Right cardiac atrium (tissue), 5 donors: ENCODE measurements around the gene FAM117A. TPM values are rescaled to one million over a fixed set of nuclear protein-coding genes. Genes with fewer than 3 reads are reported as not detected.

ENCODE experiments used
- ATAC-seq, 2 donors: fragments of 200-7000 bp; cut with Tn5 transposase; one replicate each; pipeline versions ENCODE4 v1.8.0 to v1.9.1; 2020; ENCODE audit warnings: moderate library complexity in 2 of 2, mild to moderate bottlenecking in 1 of 2
- DNase-seq, 3 donors: peaks; one replicate each; pipeline ENCODE4 v3.0.0-alpha.2; 2020
- H3K27ac ChIP-seq: one replicate; pipeline ENCODE4 v1.5.1; 2013; ENCODE audit warnings: mild to moderate bottlenecking, low read length, control low read depth, moderate library complexity
- H3K27me3 ChIP-seq: one replicate; pipeline ENCODE4 v1.6.1; 2013; ENCODE audit not compliant: control insufficient read depth, insufficient read depth
- H3K4me1 ChIP-seq: one replicate; pipeline ENCODE4 v1.6.1; 2013; ENCODE audit warnings: low read length; ENCODE audit not compliant: control insufficient read depth, insufficient read depth
- H3K4me3 ChIP-seq: one replicate; pipeline ENCODE4 v1.5.1; 2013; ENCODE audit warnings: low read length, control low read depth
- H3K9me3 ChIP-seq: one replicate; pipeline ENCODE4 v1.6.1; 2013; ENCODE audit warnings: low read length; ENCODE audit not compliant: control insufficient read depth
- WGBS: extraction: QIAGEN DNeasy Blood & Tissue Kit; methylation state at CpG from one replicate; pipeline ENCODE4 v1.1.7; 2013; 5-methylcytosine and 5-hydroxymethylcytosine counted together
- intact Hi-C, 4 donors: fragments of 100-400 bp; cut with DNase I; formaldehyde crosslinking; loops; one replicate each; pipeline versions ENCODE4 v1.11.0 to v1.14.0; 2022 to 2023
- polyA plus RNA-seq: library from polyadenylated mRNA; stranded (reverse); fragments of 200-250 nt; gene quantifications from one replicate; pipeline ENCODE4 v1.2.3, GENCODE V29; 2013
- total RNA-seq, 4 donors: library from RNA; stranded (reverse); fragmentation: NEBNext Ultra II Directional; extraction: Animal tissue kit (Norgen Biotek cat#: 25700); gene quantifications; one replicate each; pipeline ENCODE4 v1.2.1, GENCODE V29; 2021
- donor health status: healthy with polysubstance abuse.
- donor health status: DM: no; HTN: yes; CAD: no.
- donor health status: DM: no; HTN: no; CAD: no.
- donor health status: DM: no; HTN: yes; CAD: no; lungs with severe emphysema.
- donor health status: DM: yes; HTN: yes; CAD: no.

The FAM117A gene
- total and polyA plus RNA-seq, 5 donors = 9.9 to 22.8 (median 16.9) TPM

DNA sequence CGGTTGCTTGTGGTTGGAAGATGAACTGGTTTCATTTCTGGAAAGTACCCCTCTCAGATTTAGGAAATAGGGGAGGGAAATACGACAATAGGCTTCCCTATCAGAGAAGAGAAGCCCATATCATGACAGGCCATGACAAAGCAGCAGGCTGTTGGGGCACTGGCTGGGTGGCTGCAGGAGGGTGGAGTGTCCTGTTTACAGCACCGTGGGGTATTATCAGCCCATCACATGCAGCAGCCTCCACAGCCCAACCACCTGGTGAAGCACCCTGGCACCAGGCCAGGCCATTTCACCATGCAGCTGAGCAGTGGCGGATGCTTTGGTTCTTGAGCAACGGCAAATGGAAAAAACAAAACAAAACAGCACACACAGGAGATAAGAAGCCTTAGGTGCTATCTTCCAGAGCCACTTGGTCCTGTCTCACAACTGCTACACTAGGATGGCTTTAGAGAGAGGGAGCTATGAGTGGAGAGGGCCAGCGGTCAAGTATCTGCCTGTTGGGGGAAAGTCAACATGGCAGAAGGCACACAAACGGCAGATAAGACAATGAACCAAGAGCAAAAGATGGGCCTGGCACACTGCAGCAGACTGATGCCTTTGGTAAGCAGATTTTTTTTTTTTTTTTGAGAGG lies 24.2 kb downstream of the FAM117A start:
- WGBS = 30% methylated on average over 7 of the region's 7 CpGs
- intact Hi-C loops = no loop called here
- peak; percentile 86 to 95 (median 93) for DNase-seq
- H3K4me1 ChIP-seq = peaks cover 24% of the 10 kb centered on the region
- no peaks in the 10 kb centered on the region for H3K9me3 ChIP-seq
- peak; percentile 84 to 85 for ATAC-seq
- peak overlapping the region; percentile 73 for H3K27ac ChIP-seq
- no peak overlapping the region for H3K4me3 ChIP-seq
- no peaks in the 10 kb centered on the region for H3K27me3 ChIP-seq

DNA sequence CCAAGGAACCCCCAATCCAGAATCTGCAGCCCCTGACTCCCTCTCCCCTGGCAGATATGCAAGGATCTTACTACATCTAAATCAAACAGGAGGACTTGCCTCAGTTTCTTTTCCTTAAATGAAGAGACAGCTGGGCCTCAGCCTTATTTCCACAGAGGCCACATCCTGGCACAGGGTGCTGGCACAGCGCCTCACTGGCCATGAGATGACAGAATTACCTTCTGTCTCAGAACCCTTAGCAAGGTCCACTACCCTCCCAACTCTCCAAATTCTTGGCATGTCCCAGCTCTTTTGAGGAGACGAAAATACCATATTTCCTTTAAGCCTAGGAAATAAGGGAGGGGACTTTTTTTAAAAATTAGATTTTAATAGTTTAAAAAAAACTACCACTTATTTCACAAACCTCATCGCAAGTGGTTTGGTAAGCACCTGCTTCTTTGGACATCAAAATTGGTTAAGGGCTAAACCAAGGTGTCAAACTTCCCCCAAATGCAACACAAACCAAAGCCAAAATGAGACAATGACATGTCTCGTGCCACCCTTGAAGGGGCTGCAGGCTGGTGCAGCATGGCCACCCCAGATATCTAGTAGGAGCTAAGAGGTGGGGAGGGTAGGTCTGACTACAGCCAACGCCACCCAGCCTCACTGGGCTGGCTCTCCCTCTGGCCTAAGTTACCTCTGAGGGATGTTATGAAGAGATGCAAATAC lies 25.3 kb downstream of the FAM117A start:
- H3K4me1 ChIP-seq = peaks cover 24% of the 10 kb centered on the region
- no peak overlapping the region for H3K4me3 ChIP-seq
- peak overlapping the region; percentile 73 for H3K27ac ChIP-seq
- ATAC-seq = no peak
- no peaks in the 10 kb centered on the region for H3K27me3 ChIP-seq
- intact Hi-C loops = no loop called here
- peak in 2 of 3 donors; percentile 67 to 69 for DNase-seq
- 74% methylated on average over 5 of the region's 5 CpGs for WGBS
- H3K9me3 ChIP-seq = no peaks in the 10 kb centered on the region

DNA sequence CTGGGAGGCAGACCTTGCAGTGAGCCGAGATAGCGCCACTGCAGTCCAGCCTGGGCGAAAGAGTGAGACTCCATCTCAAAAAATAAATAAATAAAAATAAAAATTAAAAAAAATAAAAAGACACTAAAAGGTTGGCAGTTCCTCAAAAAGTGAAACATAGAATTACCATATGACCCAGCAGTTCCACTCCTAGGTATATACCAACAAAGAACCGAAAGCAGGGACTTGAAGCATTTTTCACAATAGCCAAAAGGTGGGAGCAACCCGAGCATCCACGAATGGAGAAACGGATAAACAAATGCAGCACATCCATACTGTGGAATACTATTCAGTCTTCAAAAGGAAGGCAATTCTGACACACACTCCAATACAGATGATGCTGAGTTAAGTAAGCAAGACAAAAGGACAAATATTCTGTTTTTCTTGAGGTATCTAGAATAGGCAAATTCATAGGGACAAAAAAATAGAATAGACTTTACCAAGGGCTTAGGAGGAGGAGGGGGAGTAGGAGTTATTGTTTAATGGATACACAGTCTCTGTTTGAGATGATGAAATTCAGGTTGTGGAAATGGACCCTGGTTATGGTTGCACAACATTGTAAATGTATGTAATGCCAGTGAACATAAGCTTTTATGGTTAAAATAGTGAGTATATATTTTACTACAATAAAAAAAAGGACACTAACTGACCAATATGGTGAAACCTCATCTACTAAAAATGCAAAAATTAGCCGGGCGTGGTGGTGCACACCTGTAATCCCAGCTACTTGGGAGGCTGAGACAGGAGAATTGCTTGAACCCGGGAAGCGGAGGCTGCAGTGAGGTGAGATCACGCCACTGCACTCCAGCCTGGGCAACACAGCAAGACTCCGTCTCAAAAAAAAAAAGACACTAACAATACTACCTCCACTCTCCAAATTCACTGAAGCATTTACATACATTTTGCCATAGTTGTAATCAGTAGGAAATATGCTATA lies 29.1 kb downstream of the FAM117A start:
- DNase-seq (no peak), ATAC-seq (no peak)
- intact Hi-C loops = no loop called here
- H3K27ac ChIP-seq = no peak overlapping the region
- no peak overlapping the region for H3K4me3 ChIP-seq
- peaks cover 18% of the 10 kb centered on the region for H3K4me1 ChIP-seq
- 95% methylated on average over 13 of the region's 13 CpGs for WGBS
- no peaks in the 10 kb centered on the region for H3K27me3 ChIP-seq
- H3K9me3 ChIP-seq = no peaks in the 10 kb centered on the region

DNA sequence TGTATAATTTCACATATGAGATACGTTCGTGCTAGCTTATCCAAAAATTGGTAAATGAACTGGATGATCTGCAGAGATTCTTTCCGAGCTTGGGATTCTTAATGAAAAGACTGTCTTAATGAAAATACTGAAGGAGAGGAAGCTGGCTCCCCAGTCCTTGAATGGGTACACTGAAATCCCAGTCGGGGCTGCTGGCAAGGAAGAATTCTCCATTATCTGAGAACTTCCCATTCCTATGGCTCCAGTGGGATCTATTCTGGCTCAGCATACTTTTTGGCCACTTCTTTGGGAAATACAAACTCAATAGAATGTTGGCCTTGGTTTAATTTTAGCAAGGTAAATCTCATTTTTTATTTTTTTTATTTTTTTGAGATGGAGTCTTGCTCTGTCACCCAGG lies 32.5 kb downstream of the FAM117A start:
- no peak overlapping the region for H3K27ac ChIP-seq
- 39% methylated on average over 4 of the region's 4 CpGs for WGBS
- intact Hi-C loops = no loop called here
- DNase-seq (peak in 1 of 3 donors; percentile 64), ATAC-seq (peak in 1 of 2 donors; percentile 36)
- H3K27me3 ChIP-seq = no peaks in the 10 kb centered on the region
- H3K9me3 ChIP-seq = no peaks in the 10 kb centered on the region
- H3K4me3 ChIP-seq = no peak overlapping the region
- H3K4me1 ChIP-seq = peaks cover 20% of the 10 kb centered on the region

GRCh38 chr17:49730785-49731434 lies 33.0 kb downstream of the FAM117A start:
- Histone ChIP-seq H3K27ac (peak overlapping the region; percentile 78), H3K27me3 (no peaks in the 10 kb centered on the region), H3K9me3 (no peaks in the 10 kb centered on the region), H3K4me3 (no peak overlapping the region), H3K4me1 (peaks cover 20% of the 10 kb centered on the region)
- ATAC-seq = peak in 1 of 2 donors; percentile 27
- intact Hi-C loops = no loop called here
- no peak for DNase-seq
- WGBS = 53% methylated on average over 5 of the region's 5 CpGs

GRCh38 chr17:49730078-49730784 lies 33.7 kb downstream of the FAM117A start:
- Histone ChIP-seq H3K4me1 (peaks cover 20% of the 10 kb centered on the region), H3K27me3 (no peaks in the 10 kb centered on the region), H3K9me3 (no peaks in the 10 kb centered on the region), H3K4me3 (no peak overlapping the region), H3K27ac (peak overlapping the region; percentile 91)
- WGBS = 13% methylated on average over 4 of the region's 4 CpGs
- intact Hi-C loops = no loop called here
- DNase-seq (peak; percentile 86 to 93 (median 93)), ATAC-seq (peak; percentile 93 to 94)

DNA sequence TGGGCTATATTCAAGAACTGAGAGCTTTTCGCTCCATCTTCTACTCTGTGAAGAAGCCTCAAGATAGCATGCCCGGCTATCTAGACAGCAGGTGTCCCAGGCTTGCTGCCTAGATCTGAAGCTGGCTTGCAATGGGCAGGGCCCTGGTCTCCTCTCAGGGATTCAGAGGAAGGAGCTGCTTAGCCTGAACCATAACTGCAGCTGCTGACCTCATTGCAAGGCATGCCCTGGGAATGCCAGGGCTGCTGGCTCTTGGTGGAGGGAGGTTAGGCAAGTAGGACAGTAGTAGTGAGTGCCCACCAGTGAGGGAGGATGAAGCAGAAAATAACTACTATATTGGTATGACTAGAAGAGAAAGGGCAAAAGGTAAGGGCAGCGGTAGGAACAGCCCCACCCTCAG lies 34.9 kb downstream of the FAM117A start:
- Histone ChIP-seq H3K27ac (peak overlapping the region; percentile 67), H3K4me1 (peaks cover 22% of the 10 kb centered on the region), H3K9me3 (no peaks in the 10 kb centered on the region), H3K4me3 (no peak overlapping the region), H3K27me3 (no peaks in the 10 kb centered on the region)
- 74% methylated on average over 3 of the region's 3 CpGs for WGBS
- DNase-seq = peak in 1 of 3 donors; percentile 40
- intact Hi-C loops = no loop called here
- ATAC-seq = no peak

GRCh38 chr17:49728425-49728824 lies 35.5 kb downstream of the FAM117A start:
- intact Hi-C loops = no loop called here
- WGBS = 74% methylated on average over 5 of the region's 5 CpGs
- no peak for ATAC-seq
- Histone ChIP-seq H3K27me3 (no peaks in the 10 kb centered on the region), H3K27ac (no peak overlapping the region), H3K9me3 (no peaks in the 10 kb centered on the region), H3K4me1 (peaks cover 28% of the 10 kb centered on the region), H3K4me3 (no peak overlapping the region)
- DNase-seq = peak in 1 of 3 donors; percentile 32

DNA sequence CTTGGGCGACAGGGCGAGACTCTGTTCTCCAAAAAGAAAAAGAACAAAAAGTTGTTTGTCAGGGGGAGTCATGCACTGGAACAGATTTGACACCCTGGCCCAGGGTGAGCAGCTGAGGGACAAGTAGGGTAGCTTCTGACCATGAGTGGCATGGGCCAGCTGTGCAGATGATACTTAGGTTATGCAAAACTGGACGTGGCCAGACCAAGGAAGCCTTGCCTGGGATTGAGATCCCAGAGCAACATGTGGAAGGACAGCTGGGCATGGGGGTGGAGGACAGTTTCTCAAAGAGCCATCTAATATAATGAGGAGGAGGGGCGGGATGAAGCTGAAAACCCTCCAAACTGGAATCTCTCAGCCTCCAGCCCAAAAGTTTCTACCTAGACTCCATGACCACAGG lies 36.6 kb downstream of the FAM117A start:
- no peak overlapping the region for H3K4me3 ChIP-seq
- no peak for ATAC-seq
- no peaks in the 10 kb centered on the region for H3K9me3 ChIP-seq
- H3K27me3 ChIP-seq = no peaks in the 10 kb centered on the region
- intact Hi-C loops = no loop called here
- 82% methylated on average over 4 of the region's 4 CpGs for WGBS
- H3K4me1 ChIP-seq = peaks cover 32% of the 10 kb centered on the region
- DNase-seq = peak in 1 of 3 donors; percentile 12
- no peak overlapping the region for H3K27ac ChIP-seq

DNA sequence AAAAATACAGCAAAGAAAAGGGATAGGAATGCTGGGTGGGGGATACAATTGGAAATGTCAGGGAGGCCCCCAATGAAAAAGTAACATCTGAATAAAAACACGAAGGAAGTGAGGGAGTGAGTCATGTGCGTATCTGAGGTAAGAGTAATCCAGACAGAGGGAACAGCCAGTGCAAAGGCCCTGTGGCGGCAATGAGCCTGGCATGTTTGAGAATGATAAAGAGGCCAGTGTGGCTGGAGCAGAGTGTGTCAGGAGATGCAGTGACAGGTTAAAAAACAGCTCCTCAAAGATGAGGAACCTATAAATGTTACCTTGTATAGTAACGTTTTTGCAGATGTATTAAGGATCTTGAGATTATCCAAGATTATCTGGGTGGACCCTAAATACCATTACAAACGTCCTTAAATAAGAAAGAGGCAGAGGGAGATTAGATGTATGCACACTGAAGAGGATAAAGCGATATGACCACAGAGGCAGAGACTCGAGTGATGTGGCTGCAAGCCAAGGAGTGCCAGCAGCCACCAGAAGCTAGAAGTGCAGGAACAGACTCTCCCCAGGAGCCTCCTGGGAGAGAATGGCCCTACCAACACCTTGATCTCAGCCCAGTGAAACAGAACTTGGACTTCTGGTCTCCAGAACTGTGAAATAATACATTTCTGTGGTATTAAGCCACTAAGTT lies 38.3 kb downstream of the FAM117A start:
- ATAC-seq (no peak), DNase-seq (peak in 1 of 3 donors; percentile 7)
- 80% methylated on average over 7 of the region's 7 CpGs for WGBS
- Histone ChIP-seq H3K4me1 (peaks cover 33% of the 10 kb centered on the region), H3K27me3 (no peaks in the 10 kb centered on the region), H3K4me3 (no peak overlapping the region), H3K9me3 (no peaks in the 10 kb centered on the region), H3K27ac (no peak overlapping the region)
- intact Hi-C loops = no loop called here
